AG20443 (cell line): ENCODE results near the gene LPCAT1.
"Not testable (repeated sequence)": the region's sequence is repeated elsewhere in the genome, so short reads cannot be mapped to it uniquely, and the experiment has no call there.

ENCODE experiments used
- DNase-seq: peaks from one replicate; pipeline ENCODE4 v3.0.0; 2012; ENCODE audit warnings: low spot score, mixed read lengths

LPCAT1 gene

GRCh38 chr5:1508659-1509290 lies 15.0 kb downstream of the LPCAT1 start:
- no peak for DNase-seq

- DNase-seq, result no peak
Measured at GRCh38 chr5:1507961-1508658, 15.7 kb downstream of the LPCAT1 start.

GRCh38 chr5:1507457-1507856 lies 16.3 kb downstream of the LPCAT1 start:
- no peak for DNase-seq

DNA sequence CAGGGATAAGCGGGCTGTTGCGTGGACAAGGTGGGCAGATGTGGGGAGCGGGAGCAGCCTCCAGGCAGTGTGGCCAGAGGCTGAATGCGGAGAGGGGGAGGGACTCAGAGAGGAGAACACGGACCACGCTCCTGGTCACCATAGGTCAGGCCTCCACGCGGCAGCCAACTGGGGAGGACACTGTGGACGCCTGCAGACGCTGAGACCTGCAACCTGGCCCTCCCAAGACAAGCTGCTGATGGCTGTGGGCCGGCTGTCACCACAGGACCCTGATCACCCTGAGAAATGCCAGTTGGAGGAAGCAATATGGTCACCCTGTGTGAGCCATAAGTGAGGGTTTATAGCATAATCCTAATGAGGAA lies 16.8 kb downstream of the LPCAT1 start:
- DNase-seq, result no peak

DNA sequence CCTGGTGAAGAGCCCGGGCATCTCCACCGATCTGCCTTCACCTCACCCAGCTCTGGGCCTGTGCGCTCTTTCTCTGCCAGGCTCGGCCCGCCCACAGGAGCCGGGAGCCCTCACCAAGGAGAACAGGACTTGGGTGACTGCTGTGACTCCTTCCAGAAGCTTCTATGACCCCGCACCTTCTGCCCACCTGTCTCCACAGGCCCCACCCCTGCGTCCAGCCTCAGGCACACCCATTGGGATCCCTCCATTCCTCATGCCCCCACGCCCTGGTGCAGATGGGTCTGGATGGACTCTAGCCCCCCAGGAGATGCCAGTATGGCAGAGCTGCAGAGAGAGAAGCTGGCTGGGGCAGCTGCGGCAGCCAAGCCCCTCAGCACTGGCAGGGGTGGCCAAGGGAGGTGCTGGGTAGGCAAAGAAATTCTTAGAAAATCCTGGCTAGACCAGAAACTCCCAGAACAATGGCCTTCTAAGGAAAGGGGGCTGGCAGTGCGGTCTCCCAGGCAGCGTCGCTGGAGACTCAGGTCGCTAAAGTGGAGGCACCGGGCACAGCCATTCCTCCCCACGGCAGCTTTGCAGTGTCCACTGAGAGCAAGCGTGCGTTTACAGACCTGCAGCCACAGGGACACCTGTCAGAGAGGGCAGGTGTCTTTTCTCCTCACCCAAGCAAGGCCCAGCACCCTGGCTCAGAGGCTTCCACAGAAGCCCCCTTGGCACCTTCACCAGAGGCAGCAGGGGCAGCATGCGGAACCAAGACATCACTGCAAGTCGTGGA lies 17.3 kb downstream of the LPCAT1 start:
- DNase-seq, result no peak

DNA sequence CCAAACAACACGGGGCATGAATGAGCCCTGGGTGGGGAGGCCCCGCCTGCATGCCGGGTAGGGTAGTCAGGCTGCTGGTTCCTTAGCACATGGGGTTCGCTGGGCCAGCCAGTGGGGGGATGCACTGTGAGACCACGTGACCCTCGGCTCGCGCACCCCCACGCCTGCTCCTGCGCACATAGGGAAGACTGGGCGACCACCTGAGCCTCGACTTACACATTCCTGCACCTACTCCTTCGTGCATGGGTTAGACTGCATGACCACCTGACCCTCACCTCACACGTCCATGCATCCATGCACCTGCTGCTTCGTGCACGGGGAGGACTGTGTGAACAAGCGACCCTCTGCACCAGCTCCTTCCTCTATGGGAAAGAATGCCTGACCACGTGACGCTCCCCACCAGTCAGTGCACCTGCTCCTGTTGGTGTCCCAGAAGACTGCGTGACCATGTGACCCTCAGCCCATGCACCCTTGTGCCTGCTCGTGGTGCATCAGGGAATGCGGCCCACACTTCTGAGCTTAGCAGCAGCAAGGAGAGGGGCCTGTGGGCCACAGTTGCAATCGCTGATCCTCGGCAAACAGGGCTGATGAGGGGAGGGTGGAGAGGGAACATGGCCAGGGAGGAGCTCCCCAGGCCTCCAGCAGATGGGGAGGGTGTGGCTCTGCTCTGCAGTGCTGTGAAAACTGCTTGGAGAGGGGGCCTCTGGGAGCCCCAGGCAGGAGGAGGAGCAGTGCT lies 18.1 kb downstream of the LPCAT1 start:
- peak; percentile 57 for DNase-seq

- not testable (repeated sequence) for DNase-seq
Measured at GRCh38 chr5:1505089-1505488, 18.7 kb downstream of the LPCAT1 start.

- DNase-seq, result no peak
Measured at GRCh38 chr5:1504617-1505016, 19.1 kb downstream of the LPCAT1 start.

DNA sequence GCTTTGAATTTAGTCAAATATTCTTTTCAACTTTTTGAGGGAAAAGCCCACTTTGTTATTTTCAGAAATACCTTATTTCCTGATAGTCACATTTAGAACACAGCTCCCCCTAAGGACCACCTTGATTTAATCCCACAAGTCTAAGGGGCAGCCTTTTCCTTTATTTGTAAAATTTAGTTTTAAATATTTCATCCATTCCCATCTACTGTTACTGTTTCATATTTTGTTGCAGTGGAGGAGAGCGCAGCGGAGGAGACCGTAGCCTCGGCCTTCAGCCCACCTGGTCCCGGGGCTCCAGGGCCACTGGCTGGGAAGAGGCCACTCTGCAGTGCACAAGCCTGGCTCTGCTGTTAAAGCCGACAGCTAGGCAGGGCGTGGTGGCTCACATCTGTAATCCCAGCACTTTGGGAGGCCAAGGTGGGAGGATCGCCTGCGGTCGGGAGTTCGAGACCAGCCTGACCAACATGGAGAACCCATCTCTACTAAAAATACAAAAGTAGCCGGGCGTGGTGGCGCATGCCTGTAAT lies 19.6 kb downstream of the LPCAT1 start:
- DNase-seq, result no peak

DNA sequence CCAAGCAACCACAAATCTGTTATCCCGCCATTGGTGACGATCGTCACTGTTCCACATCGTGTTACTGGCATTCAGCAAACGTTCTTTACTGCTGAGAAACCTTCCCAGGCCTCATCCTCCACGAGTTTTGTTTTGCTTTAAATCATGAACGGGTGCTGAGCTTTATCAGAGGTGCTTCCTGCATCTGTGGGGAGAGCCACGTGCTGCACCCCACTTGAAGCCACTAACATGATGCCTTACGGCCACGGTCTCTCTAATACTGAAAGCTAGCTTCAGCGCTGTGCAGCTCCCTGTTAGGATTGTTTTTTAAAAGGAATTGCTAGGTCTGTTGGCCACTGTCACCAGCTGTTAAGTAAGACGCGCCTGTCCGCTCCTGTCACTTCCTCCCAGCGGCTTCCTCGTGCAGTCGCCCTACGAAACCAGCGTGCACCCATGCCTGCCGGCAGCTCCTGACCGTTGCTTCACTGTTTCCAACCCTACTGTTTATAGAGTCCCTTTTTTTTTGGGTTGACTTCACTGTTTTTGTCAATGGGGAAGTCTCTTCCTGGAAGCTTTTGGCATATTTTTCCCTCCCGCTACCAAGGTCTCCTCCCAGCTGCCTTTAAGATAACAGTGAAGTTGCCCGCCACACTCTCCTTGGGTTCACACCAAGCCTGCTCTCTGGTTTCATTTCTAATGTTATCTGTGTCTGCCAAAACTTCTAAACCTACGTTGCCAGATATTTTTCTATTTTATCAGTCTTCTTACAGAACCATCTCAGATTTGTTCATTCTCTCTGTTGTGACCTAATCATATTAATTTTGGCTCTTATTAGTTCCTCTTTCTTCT lies 20.3 kb downstream of the LPCAT1 start:
- no peak for DNase-seq

GRCh38 chr5:1502737-1503120 lies 21.0 kb downstream of the LPCAT1 start:
- DNase-seq, result no peak

DNA sequence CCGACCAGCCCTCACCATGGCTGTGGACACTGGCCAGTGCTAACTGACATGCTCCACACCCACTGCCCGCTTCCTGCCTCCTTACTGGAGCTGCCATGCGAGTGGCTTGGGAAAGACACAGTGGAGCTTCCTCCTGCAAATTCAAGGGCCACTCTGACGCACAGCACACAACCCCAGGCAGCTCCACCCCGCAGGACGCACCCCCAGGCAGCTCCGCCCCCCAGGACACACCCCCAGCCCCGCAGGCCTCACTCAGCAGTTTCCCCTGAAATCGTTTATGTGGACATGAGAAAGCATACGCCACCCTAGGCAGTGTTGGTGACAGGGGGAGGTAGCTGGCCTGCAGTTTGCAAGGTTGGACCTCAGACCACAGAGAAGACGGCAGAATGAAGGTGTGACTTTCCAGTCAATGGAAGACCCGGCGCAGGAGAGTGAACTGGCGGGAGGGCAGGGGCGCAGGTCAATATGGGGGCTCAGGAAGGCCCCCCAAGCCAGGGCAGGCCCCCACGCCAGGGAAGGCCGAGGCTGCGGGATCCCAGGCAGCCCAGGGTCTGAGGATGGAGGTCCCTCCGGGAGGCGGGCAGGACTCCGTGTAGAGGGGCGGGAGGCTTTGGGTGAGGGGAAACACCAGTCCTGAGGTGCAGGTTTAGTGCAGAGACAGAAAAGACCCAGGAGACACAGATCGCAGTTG lies 21.6 kb downstream of the LPCAT1 start:
- peak; percentile 63 for DNase-seq

DNA sequence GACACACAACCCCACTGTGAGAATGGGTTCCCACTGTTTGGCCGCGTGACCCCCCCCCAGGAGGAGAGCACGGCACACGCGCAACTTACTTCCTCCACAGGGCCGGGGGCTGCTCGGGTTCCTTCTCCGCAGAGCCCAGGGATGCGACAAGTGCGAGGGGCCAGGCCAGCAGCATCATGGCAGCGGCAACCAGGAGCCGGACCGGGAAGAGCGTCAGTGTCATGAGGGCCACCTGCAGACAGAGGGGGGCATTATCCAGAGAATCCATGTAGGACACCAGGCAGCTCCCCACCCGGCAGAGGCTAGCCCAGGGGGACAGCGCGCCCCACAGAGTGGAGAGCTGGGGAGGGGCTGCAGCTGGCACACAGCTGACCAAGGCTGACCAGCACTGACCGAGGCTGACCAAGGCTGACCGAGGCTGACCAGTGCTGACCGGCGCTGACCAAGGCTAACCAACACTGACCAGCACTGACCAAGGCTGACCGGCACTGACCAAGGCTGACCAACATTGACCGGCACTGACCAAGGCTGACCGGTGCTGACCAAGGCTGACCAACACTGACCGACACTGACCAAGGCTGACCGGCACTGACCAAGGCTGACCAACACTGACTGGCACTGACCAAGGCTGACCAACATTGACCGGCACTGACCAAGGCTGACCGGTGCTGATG lies 22.3 kb downstream of the LPCAT1 start:
- no peak for DNase-seq

- DNase-seq, result peak; percentile 53
Measured at GRCh38 chr5:1500411-1501091, 23.2 kb downstream of the LPCAT1 start.

DNA sequence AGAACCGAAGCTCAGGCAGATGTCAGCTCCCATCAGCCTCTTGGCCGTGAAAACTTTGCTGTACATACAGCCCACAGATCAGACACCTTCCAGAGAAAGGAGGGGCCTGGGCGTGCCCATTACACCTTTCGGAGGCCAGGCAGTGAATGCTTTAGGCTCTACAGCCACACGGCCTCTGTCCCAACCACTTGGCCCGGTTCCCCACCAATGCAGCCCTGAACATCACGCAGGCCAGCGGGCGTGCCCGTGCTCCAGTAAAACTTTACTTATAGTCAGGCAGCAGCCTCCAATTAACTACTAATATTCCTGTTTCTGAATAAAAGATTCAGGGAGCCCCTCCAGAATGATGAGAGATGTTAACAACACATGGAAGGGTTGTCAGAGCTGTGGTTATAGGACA lies 23.9 kb downstream of the LPCAT1 start:
- no peak for DNase-seq

GRCh38 chr5:1498623-1499416 lies 24.9 kb downstream of the LPCAT1 start:
- no peak for DNase-seq

GRCh38 chr5:1497795-1498622 lies 25.8 kb downstream of the LPCAT1 start:
- no peak for DNase-seq

GRCh38 chr5:1497242-1497777 lies 26.4 kb downstream of the LPCAT1 start:
- no peak for DNase-seq
